SK-N-SH treated with all-trans-retinoic acid at 6 μM for 48 hours (cell line): ENCODE data around the gene NAA11.

ENCODE experiments used
- ATAC-seq: fragments of 200-7000 bp; cut with Tn5 transposase; 3 replicates; pipeline ENCODE4 v1.9.1; 2020; ENCODE audit warnings: mild to moderate bottlenecking, moderate library complexity
- ARNTL ChIP-seq: fragments of 450-650 bp; formaldehyde crosslinking; IDR thresholded peaks from 2 replicates; pipeline ENCODE4 v1.5.0; 2020; ENCODE audit warnings: low read depth, mild to moderate bottlenecking, moderate library complexity, borderline replicate concordance
- BACH2 ChIP-seq: fragments of 250-450 bp; sonication (Bioruptor Pico); IDR thresholded peaks from 2 replicates; pipeline ENCODE4 v1.9.0; 2021; ENCODE audit warnings: mild to moderate bottlenecking, borderline replicate concordance
- CSDC2 ChIP-seq: fragments of 250-450 bp; sonication (Bioruptor Pico); IDR thresholded peaks from 2 replicates; pipeline ENCODE4 v1.5.0; 2020; ENCODE audit warnings: mild to moderate bottlenecking, moderate library complexity
- ESRRG ChIP-seq: fragments of 250-450 bp; sonication (Bioruptor Pico); IDR thresholded peaks from 2 replicates; pipeline ENCODE4 v1.6.1; 2021; ENCODE audit warnings: mild to moderate bottlenecking
- GLIS3 ChIP-seq: fragments of 250-450 bp; sonication (Bioruptor Pico); IDR thresholded peaks from 2 replicates; pipeline ENCODE4 v1.5.0; 2020; ENCODE audit warnings: mild to moderate bottlenecking, moderate library complexity
- ISL1 ChIP-seq: fragments of 250-450 bp; sonication (Bioruptor Pico); IDR thresholded peaks from 2 replicates; pipeline ENCODE4 v2.1.2; 2022; ENCODE audit warnings: mild to moderate bottlenecking, moderate library complexity
- OSR1 ChIP-seq: fragments of 250-450 bp; sonication (Bioruptor Pico); IDR thresholded peaks from 2 replicates; pipeline ENCODE4 v1.8.0; 2022; ENCODE audit warnings: moderate library complexity, mild to moderate bottlenecking, inconsistent platforms
- PPARA ChIP-seq: fragments of 250-450 bp; sonication (Bioruptor Pico); IDR thresholded peaks from 2 replicates; pipeline ENCODE4 v1.5.0; 2020; ENCODE audit warnings: mild to moderate bottlenecking, borderline replicate concordance
- RARB ChIP-seq: fragments of 250-450 bp; sonication (Bioruptor Pico); IDR thresholded peaks from 2 replicates; pipeline ENCODE4 v1.8.0; 2021; ENCODE audit warnings: mild to moderate bottlenecking, moderate library complexity
- TCF4 ChIP-seq: fragments of 250-450 bp; sonication (Bioruptor Pico); IDR thresholded peaks from 2 replicates; pipeline ENCODE4 v1.8.0; 2021; ENCODE audit warnings: mild to moderate bottlenecking, moderate library complexity, borderline replicate concordance
- TOX ChIP-seq: fragments of 250-450 bp; sonication (Bioruptor Pico); IDR thresholded peaks from 2 replicates; pipeline ENCODE4 v1.8.0; 2021; ENCODE audit warnings: mild to moderate bottlenecking, moderate library complexity, borderline replicate concordance
- ZC3H10 ChIP-seq: fragments of 250-450 bp; sonication (Bioruptor Pico); IDR thresholded peaks from 2 replicates; pipeline ENCODE4 v1.5.1; 2021; ENCODE audit warnings: mild to moderate bottlenecking, moderate library complexity
- ZFP3 ChIP-seq: fragments of 250-450 bp; sonication (Bioruptor Pico); IDR thresholded peaks from 2 replicates; pipeline ENCODE4 v1.5.0; 2020; ENCODE audit warnings: mild to moderate bottlenecking, moderate library complexity
- ZFP30 ChIP-seq: fragments of 450-650 bp; formaldehyde crosslinking; IDR thresholded peaks from 2 replicates; pipeline ENCODE4 v1.5.0; 2022; ENCODE audit warnings: mild to moderate bottlenecking, moderate library complexity
- ZNF565 ChIP-seq: fragments of 450-650 bp; formaldehyde crosslinking; conservative IDR thresholded peaks from 2 replicates; pipeline ENCODE4 v1.5.0; 2020; ENCODE audit warnings: low read depth, mild to moderate bottlenecking, moderate library complexity
- ZNF70 ChIP-seq: fragments of 450-650 bp; formaldehyde crosslinking; IDR thresholded peaks from 2 replicates; pipeline ENCODE4 v1.5.0; 2020; ENCODE audit warnings: mild to moderate bottlenecking, moderate library complexity
- ZNF8 ChIP-seq: fragments of 450-650 bp; formaldehyde crosslinking; IDR thresholded peaks from 2 replicates; pipeline ENCODE4 v1.5.0; 2020; ENCODE audit warnings: mild to moderate bottlenecking, moderate library complexity
- TF ChIP-seq, protein P1 (sequence below): fragments of 250-450 bp; sonication (Bioruptor Pico); IDR thresholded peaks from 2 replicates; pipeline ENCODE4 v1.8.0; 2020; ENCODE audit warnings: mild to moderate bottlenecking, moderate library complexity, borderline replicate concordance
- TF ChIP-seq, protein P2 (sequence below): fragments of 250-450 bp; sonication (Bioruptor Pico); IDR thresholded peaks from 2 replicates; pipeline ENCODE4 v1.5.0; 2020; ENCODE audit warnings: mild to moderate bottlenecking, moderate library complexity

The NAA11 gene

GRCh38 chr4:79325864-79326328, at the start of gene NAA11:
Gene NAA11, minus strand, starts transcription at chr4:79326061. Its CDS starts 184 bp downstream, at chr4:79325877.
- ATAC-seq = no peak
- no peak for TF ChIP-seq ZNF8
- no peak for TF ChIP-seq BACH2
- TF ChIP-seq, protein P1, sequence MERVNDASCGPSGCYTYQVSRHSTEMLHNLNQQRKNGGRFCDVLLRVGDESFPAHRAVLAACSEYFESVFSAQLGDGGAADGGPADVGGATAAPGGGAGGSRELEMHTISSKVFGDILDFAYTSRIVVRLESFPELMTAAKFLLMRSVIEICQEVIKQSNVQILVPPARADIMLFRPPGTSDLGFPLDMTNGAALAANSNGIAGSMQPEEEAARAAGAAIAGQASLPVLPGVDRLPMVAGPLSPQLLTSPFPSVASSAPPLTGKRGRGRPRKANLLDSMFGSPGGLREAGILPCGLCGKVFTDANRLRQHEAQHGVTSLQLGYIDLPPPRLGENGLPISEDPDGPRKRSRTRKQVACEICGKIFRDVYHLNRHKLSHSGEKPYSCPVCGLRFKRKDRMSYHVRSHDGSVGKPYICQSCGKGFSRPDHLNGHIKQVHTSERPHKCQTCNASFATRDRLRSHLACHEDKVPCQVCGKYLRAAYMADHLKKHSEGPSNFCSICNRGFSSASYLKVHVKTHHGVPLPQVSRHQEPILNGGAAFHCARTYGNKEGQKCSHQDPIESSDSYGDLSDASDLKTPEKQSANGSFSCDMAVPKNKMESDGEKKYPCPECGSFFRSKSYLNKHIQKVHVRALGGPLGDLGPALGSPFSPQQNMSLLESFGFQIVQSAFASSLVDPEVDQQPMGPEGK (CRISPR knock-in tag) = no peak
- no peak for TF ChIP-seq TOX (CRISPR knock-in tag)
- TF ChIP-seq, protein P2, sequence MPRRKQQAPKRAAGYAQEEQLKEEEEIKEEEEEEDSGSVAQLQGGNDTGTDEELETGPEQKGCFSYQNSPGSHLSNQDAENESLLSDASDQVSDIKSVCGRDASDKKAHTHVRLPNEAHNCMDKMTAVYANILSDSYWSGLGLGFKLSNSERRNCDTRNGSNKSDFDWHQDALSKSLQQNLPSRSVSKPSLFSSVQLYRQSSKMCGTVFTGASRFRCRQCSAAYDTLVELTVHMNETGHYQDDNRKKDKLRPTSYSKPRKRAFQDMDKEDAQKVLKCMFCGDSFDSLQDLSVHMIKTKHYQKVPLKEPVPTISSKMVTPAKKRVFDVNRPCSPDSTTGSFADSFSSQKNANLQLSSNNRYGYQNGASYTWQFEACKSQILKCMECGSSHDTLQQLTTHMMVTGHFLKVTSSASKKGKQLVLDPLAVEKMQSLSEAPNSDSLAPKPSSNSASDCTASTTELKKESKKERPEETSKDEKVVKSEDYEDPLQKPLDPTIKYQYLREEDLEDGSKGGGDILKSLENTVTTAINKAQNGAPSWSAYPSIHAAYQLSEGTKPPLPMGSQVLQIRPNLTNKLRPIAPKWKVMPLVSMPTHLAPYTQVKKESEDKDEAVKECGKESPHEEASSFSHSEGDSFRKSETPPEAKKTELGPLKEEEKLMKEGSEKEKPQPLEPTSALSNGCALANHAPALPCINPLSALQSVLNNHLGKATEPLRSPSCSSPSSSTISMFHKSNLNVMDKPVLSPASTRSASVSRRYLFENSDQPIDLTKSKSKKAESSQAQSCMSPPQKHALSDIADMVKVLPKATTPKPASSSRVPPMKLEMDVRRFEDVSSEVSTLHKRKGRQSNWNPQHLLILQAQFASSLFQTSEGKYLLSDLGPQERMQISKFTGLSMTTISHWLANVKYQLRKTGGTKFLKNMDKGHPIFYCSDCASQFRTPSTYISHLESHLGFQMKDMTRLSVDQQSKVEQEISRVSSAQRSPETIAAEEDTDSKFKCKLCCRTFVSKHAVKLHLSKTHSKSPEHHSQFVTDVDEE (CRISPR knock-in tag) = no peak
- no peak for TF ChIP-seq ZNF70 (CRISPR knock-in tag)
- TF ChIP-seq CSDC2 (CRISPR knock-in tag) = no peak
- TF ChIP-seq, all 23 proteins: peak for 0

- ATAC-seq = no peak
- TF ChIP-seq, protein P2 (CRISPR knock-in tag) = no peak
- TF ChIP-seq TCF4 (CRISPR knock-in tag) (no peak), ARNTL (CRISPR knock-in tag) (no peak), TOX (CRISPR knock-in tag) (no peak), ZC3H10 (CRISPR knock-in tag) (no peak), BACH2 (no peak), OSR1 (CRISPR knock-in tag) (no peak), CSDC2 (CRISPR knock-in tag) (no peak), ZNF8 (no peak), ISL1 (no peak), ESRRG (CRISPR knock-in tag) (no peak), RARB (CRISPR knock-in tag) (no peak), ZFP3 (CRISPR knock-in tag) (no peak), GLIS3 (no peak)
- TF ChIP-seq, protein P1 (CRISPR knock-in tag) = no peak
Observed at GRCh38 chr4:79370026-79370425, 44.2 kb upstream of the NAA11 start.

GRCh38 chr4:79367096-79367495, 41.2 kb upstream of the NAA11 start:
- ATAC-seq = no peak
- TF ChIP-seq ZNF565 (CRISPR knock-in tag) (no peak), TOX (CRISPR knock-in tag) (no peak), ESRRG (CRISPR knock-in tag) (no peak), ZC3H10 (CRISPR knock-in tag) (no peak), ZFP30 (CRISPR knock-in tag) (no peak), ZNF8 (no peak), ZNF70 (CRISPR knock-in tag) (no peak)

GRCh38 chr4:79366422-79366821, 40.6 kb upstream of the NAA11 start:
- TF ChIP-seq ISL1 (no peak), ZNF8 (no peak), TCF4 (CRISPR knock-in tag) (no peak), PPARA (CRISPR knock-in tag) (no peak), ESRRG (CRISPR knock-in tag) (no peak), ZNF565 (CRISPR knock-in tag) (no peak), ARNTL (CRISPR knock-in tag) (no peak), CSDC2 (CRISPR knock-in tag) (no peak), OSR1 (CRISPR knock-in tag) (no peak)
- TF ChIP-seq, protein P2 (CRISPR knock-in tag) = no peak
- no peak for ATAC-seq
